ENCODE results near the gene STK38L. TPM values are rescaled to one million over a fixed set of nuclear protein-coding genes. Genes with fewer than 3 reads are reported as not detected.

STK38L gene
- total and polyA plus RNA-seq, 2 donors (not counting 1 experiment from before 2014, with no cell fraction given) = 16.5 to 19.9 TPM

GRCh38 chr12:27304856-27305255 lies 60.8 kb downstream of the STK38L start:
- no peak for DNase-seq (ENCODE audit: low read depth in 2 of 2)
- no peak overlapping the region for H3K9ac ChIP-seq (ENCODE audit: insufficient read depth, low read length)
- peaks cover 4% of the 10 kb centered on the region for H3K4me1 ChIP-seq (ENCODE audit: control insufficient read depth, extremely low read depth, insufficient read depth, low read length)
- H3K9me3 ChIP-seq (ENCODE audit: control insufficient read depth, insufficient read depth, low read depth, low read length) = no peaks in the 10 kb centered on the region
- H3K36me3 ChIP-seq (ENCODE audit: control insufficient read depth, insufficient read depth, low read length) = no peaks in the 10 kb centered on the region
- TF ChIP-seq CTCF (conservative IDR thresholded peaks at IDR 0.05 in 1 of 2, IDR thresholded peaks at IDR 0.05 in 1 of 2; ENCODE audit: low read depth in 1 of 2, low read length in 2 of 2) (no peak), EZH2 (IDR thresholded peaks at IDR 0.05; ENCODE audit: low read length, missing control alignments) (no peak)
- no peak overlapping the region for H3K27ac ChIP-seq (ENCODE audit: insufficient read depth, low read length)
- H3K79me2 ChIP-seq (ENCODE audit: control insufficient read depth, insufficient read depth, low read length) = no peaks in the 10 kb centered on the region
- H3K4me3 ChIP-seq (replicated peaks in 1 of 4; ENCODE audit: control extremely low read depth in 1 of 4, insufficient read depth in 1 of 4, low read depth in 3 of 4, low read length in 4 of 4) = no peak overlapping the region
- no peaks in the 10 kb centered on the region for H4K20me1 ChIP-seq (ENCODE audit: control insufficient read depth, extremely low read depth, insufficient read depth, low read length)
- H3K4me2 ChIP-seq (ENCODE audit: extremely low read depth, insufficient read depth, low read length) = no peak overlapping the region
- no peak overlapping the region for H2AFZ ChIP-seq (ENCODE audit: low read length)
- H3K27me3 ChIP-seq (ENCODE audit: control insufficient read depth, insufficient read depth, low read length) = no peaks in the 10 kb centered on the region

GRCh38 chr12:27305673-27306456 lies 61.8 kb downstream of the STK38L start:
- no peak overlapping the region for H2AFZ ChIP-seq (ENCODE audit: low read length)
- TF ChIP-seq CTCF (conservative IDR thresholded peaks at IDR 0.05 in 1 of 2, IDR thresholded peaks at IDR 0.05 in 1 of 2; ENCODE audit: low read depth in 1 of 2, low read length in 2 of 2) (peak in 1 of 2 donors; percentile 31), EZH2 (IDR thresholded peaks at IDR 0.05; ENCODE audit: low read length, missing control alignments) (no peak)
- H3K79me2 ChIP-seq (ENCODE audit: control insufficient read depth, insufficient read depth, low read length) = no peaks in the 10 kb centered on the region
- H3K9ac ChIP-seq (ENCODE audit: insufficient read depth, low read length) = no peak overlapping the region
- H3K4me2 ChIP-seq (ENCODE audit: extremely low read depth, insufficient read depth, low read length) = no peak overlapping the region
- no peaks in the 10 kb centered on the region for H3K27me3 ChIP-seq (ENCODE audit: control insufficient read depth, insufficient read depth, low read length)
- H3K27ac ChIP-seq (ENCODE audit: insufficient read depth, low read length) = no peak overlapping the region
- H4K20me1 ChIP-seq (ENCODE audit: control insufficient read depth, extremely low read depth, insufficient read depth, low read length) = no peaks in the 10 kb centered on the region
- peaks cover 4% of the 10 kb centered on the region for H3K4me1 ChIP-seq (ENCODE audit: control insufficient read depth, extremely low read depth, insufficient read depth, low read length)
- DNase-seq (ENCODE audit: low read depth in 2 of 2) = peak; percentile 44 to 78
- no peaks in the 10 kb centered on the region for H3K36me3 ChIP-seq (ENCODE audit: control insufficient read depth, insufficient read depth, low read length)
- no peak overlapping the region for H3K4me3 ChIP-seq (replicated peaks in 1 of 4; ENCODE audit: control extremely low read depth in 1 of 4, insufficient read depth in 1 of 4, low read depth in 3 of 4, low read length in 4 of 4)
- no peaks in the 10 kb centered on the region for H3K9me3 ChIP-seq (ENCODE audit: control insufficient read depth, insufficient read depth, low read depth, low read length)

- H3K9ac ChIP-seq (ENCODE audit: insufficient read depth, low read length) = no peak overlapping the region
- no peaks in the 10 kb centered on the region for H3K36me3 ChIP-seq (ENCODE audit: control insufficient read depth, insufficient read depth, low read length)
- TF ChIP-seq CTCF (conservative IDR thresholded peaks at IDR 0.05 in 1 of 2, IDR thresholded peaks at IDR 0.05 in 1 of 2; ENCODE audit: low read depth in 1 of 2, low read length in 2 of 2) = no peak
- no peak for TF ChIP-seq EZH2 (IDR thresholded peaks at IDR 0.05; ENCODE audit: low read length, missing control alignments)
- no peak overlapping the region for H3K27ac ChIP-seq (ENCODE audit: insufficient read depth, low read length)
- no peak overlapping the region for H3K4me2 ChIP-seq (ENCODE audit: extremely low read depth, insufficient read depth, low read length)
- no peaks in the 10 kb centered on the region for H3K9me3 ChIP-seq (ENCODE audit: control insufficient read depth, insufficient read depth, low read depth, low read length)
- no peaks in the 10 kb centered on the region for H3K4me1 ChIP-seq (ENCODE audit: control insufficient read depth, extremely low read depth, insufficient read depth, low read length)
- no peaks in the 10 kb centered on the region for H3K27me3 ChIP-seq (ENCODE audit: control insufficient read depth, insufficient read depth, low read length)
- DNase-seq (ENCODE audit: low read depth in 2 of 2) = no peak
- no peaks in the 10 kb centered on the region for H3K79me2 ChIP-seq (ENCODE audit: control insufficient read depth, insufficient read depth, low read length)
- no peak overlapping the region for H2AFZ ChIP-seq (ENCODE audit: low read length)
- H3K4me3 ChIP-seq (replicated peaks in 1 of 4; ENCODE audit: control extremely low read depth in 1 of 4, insufficient read depth in 1 of 4, low read depth in 3 of 4, low read length in 4 of 4) = no peak overlapping the region
- no peaks in the 10 kb centered on the region for H4K20me1 ChIP-seq (ENCODE audit: control insufficient read depth, extremely low read depth, insufficient read depth, low read length)
Measured at GRCh38 chr12:27309293-27309994, 65.4 kb downstream of the STK38L start.

All from fibroblast of lung (primary cell).